Spleen (tissue), 11 donors: ENCODE results near the gene PHACTR1. TPM values are rescaled to one million over a fixed set of nuclear protein-coding genes. Genes with fewer than 3 reads are reported as not detected.

Experiments used
- DNase-seq: peaks from one replicate; pipeline ENCODE4 v3.0.0-alpha.2; 2020
- H3K27ac ChIP-seq, 8 donors: fragments of 200-600 bp; sonication (generic) in 7 of 8; 1 replicate in 4 of 8; 2 replicates in 4 of 8; pipeline versions ENCODE4 v1.5.0 to v1.8.0; 2016 to 2021; ENCODE audit warnings: inconsistent platforms in 4 of 8, mild to moderate bottlenecking in 4 of 8, moderate library complexity in 1 of 8
- H3K27me3 ChIP-seq, 7 donors: fragments of 200-600 bp; sonication (generic) in 6 of 7; replicated peaks in 1 of 7; 1 replicate in 4 of 7; 2 replicates in 3 of 7; pipeline versions ENCODE4 v1.5.0 to v1.8.0; 2016 to 2021; ENCODE audit warnings: inconsistent platforms in 3 of 7, mild to moderate bottlenecking in 1 of 7
- H3K36me3 ChIP-seq, 6 donors: fragments of 200-600 bp; sonication (generic) in 5 of 6; 1 replicate in 4 of 6; 2 replicates in 2 of 6; pipeline versions ENCODE4 v1.5.0 to v1.8.0; 2016 to 2021; ENCODE audit warnings: inconsistent platforms in 2 of 6
- H3K4me1 ChIP-seq, 6 donors: fragments of 200-600 bp; sonication (generic) in 5 of 6; 1 replicate in 3 of 6; 2 replicates in 3 of 6; pipeline versions ENCODE4 v1.5.0 to v1.8.0; 2016 to 2021; ENCODE audit warnings: inconsistent platforms in 3 of 6
- H3K4me3 ChIP-seq, 8 donors: fragments of 200-600 bp; sonication (generic) in 7 of 8; 1 replicate in 4 of 8; 2 replicates in 4 of 8; pipeline versions ENCODE4 v1.5.0 to v1.8.0; 2016 to 2021; ENCODE audit warnings: inconsistent platforms in 4 of 8, mild to moderate bottlenecking in 4 of 8, moderate library complexity in 2 of 8
- H3K9me3 ChIP-seq, 8 donors: fragments of 200-600 bp; sonication (generic) in 7 of 8; 1 replicate in 4 of 8; 2 replicates in 4 of 8; pipeline versions ENCODE4 v1.5.0 to v1.8.0; 2016 to 2021; ENCODE audit warnings: inconsistent platforms in 4 of 8
- POLR2A ChIP-seq, 3 donors: fragments of 450-650 bp; IDR thresholded peaks; one replicate each; pipeline ENCODE4 v1.5.1; 2017; ENCODE audit warnings: antibody characterized with exemption in 3 of 3, mild to moderate bottlenecking in 1 of 3
- POLR2AphosphoS5 ChIP-seq, 3 donors: sonication (generic); formaldehyde crosslinking; IDR thresholded peaks; one replicate each; pipeline ENCODE4 v1.5.1; 2017; ENCODE audit warnings: antibody characterized with exemption in 3 of 3
- WGBS, 5 donors: extraction: QIAGEN DNeasy Blood & Tissue Kit in 3 of 5; methylation state at CpG; one replicate each; pipeline versions ENCODE4 v1.1.5 to v1.1.7; 2013 to 2018; 5-methylcytosine and 5-hydroxymethylcytosine counted together
- intact Hi-C: fragments of 100-400 bp; cut with DNase I; formaldehyde crosslinking; loops from one replicate; pipeline ENCODE4 v1.15.0; 2023; ENCODE audit warnings: low total_unique reads
- polyA plus RNA-seq, 3 donors: library from polyadenylated mRNA; stranded (reverse); fragments of 200-250 nt; gene quantifications; one replicate each; pipeline ENCODE4 v1.2.1, GENCODE V29; 2013
- total RNA-seq, 7 donors: library from RNA; depleted of rRNA in 3 of 7; stranded (reverse); fragments of >200 nt in 3 of 7; fragmentation: NEBNext Ultra II Directional in 4 of 7; extraction: Animal tissue kit (Norgen Biotek cat#: 25700) in 4 of 7; gene quantifications; one replicate each; pipeline versions ENCODE4 v1.1.0 to v1.2.1, GENCODE V29; 2016 to 2021
- TF ChIP-seq, protein P1 (sequence below), 11 experiments: fragments of 200-600 bp in 7 of 11; fragments of 450-650 bp in 4 of 11; sonication (generic) in 4 of 11; IDR thresholded peaks in 8 of 11; conservative IDR thresholded peaks in 3 of 11; 1 replicate in 7 of 11; 2 replicates in 4 of 11; pipeline versions ENCODE4 v1.4.0 to v1.8.0; 2016 to 2021; ENCODE audit warnings: antibody characterized with exemption in 11 of 11, inconsistent platforms in 4 of 11, mild to moderate bottlenecking in 1 of 11
- donor health status: healthy with polysubstance abuse.
- donor health status: DM: no; HTN: no; CAD: no; lungs with moderate emphysema.
- donor health status: DM: no; HTN: no; CAD: no.
- donor health status: Bipolar disorder and iron deficiency.
- donor health status: healthy.
- donor health status: DM: no; HTN: no; CAD: no.
- donor health status: DM: yes; HTN: yes; CAD: no.

PHACTR1 gene
- total and polyA plus RNA-seq, 10 donors, result 8.5 to 45.3 (median 30.8) TPM

GRCh38 chr6:12779772-12780171 lies 63.2 kb downstream of the PHACTR1 start:
- H3K27ac ChIP-seq, result no peak overlapping the region
- DNase-seq, result no peak

GRCh38 chr6:12782136-12782535 lies 65.6 kb downstream of the PHACTR1 start:
- intact Hi-C loops, result no loop called here
- 88 to 96% (median 91%) methylated on average over 5 of the region's 5 CpGs for WGBS, 5 donors
- no peaks in the 10 kb centered on the region for H3K4me1 ChIP-seq
- no peak for DNase-seq
- peaks cover 0 to 5% (median 0%) of the 10 kb centered on the region in 7 donors for H3K27me3 ChIP-seq
- no peak overlapping the region for H3K4me3 ChIP-seq
- H3K9me3 ChIP-seq, result no peaks in the 10 kb centered on the region
- H3K36me3 ChIP-seq, result no peaks in the 10 kb centered on the region
- no peak overlapping the region for H3K27ac ChIP-seq
- TF ChIP-seq POLR2A (IDR thresholded peaks at IDR 0.05), result no peak
- TF ChIP-seq, protein P1, sequence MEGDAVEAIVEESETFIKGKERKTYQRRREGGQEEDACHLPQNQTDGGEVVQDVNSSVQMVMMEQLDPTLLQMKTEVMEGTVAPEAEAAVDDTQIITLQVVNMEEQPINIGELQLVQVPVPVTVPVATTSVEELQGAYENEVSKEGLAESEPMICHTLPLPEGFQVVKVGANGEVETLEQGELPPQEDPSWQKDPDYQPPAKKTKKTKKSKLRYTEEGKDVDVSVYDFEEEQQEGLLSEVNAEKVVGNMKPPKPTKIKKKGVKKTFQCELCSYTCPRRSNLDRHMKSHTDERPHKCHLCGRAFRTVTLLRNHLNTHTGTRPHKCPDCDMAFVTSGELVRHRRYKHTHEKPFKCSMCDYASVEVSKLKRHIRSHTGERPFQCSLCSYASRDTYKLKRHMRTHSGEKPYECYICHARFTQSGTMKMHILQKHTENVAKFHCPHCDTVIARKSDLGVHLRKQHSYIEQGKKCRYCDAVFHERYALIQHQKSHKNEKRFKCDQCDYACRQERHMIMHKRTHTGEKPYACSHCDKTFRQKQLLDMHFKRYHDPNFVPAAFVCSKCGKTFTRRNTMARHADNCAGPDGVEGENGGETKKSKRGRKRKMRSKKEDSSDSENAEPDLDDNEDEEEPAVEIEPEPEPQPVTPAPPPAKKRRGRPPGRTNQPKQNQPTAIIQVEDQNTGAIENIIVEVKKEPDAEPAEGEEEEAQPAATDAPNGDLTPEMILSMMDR (IDR thresholded peaks at IDR 0.05 in 8 of 11, conservative IDR thresholded peaks at IDR 0.05 in 3 of 11), result no peak
- no peak for TF ChIP-seq POLR2AphosphoS5 (IDR thresholded peaks at IDR 0.05)

More at GRCh38 chr6:12779772-12780171, 63.2 kb downstream of the PHACTR1 start:
- Histone ChIP-seq H3K36me3 (no peaks in the 10 kb centered on the region), H3K4me1 (no peaks in the 10 kb centered on the region), H3K27me3 (peaks cover 0 to 5% (median 0%) of the 10 kb centered on the region in 7 donors), H3K4me3 (no peak overlapping the region), H3K9me3 (no peaks in the 10 kb centered on the region)
- intact Hi-C loops, result no loop called here
- WGBS, 5 donors, result 82 to 91% (median 87%) methylated on average over 2 of the region's 2 CpGs
- TF ChIP-seq POLR2AphosphoS5 (IDR thresholded peaks at IDR 0.05), result no peak
- TF ChIP-seq, protein P1 (IDR thresholded peaks at IDR 0.05 in 8 of 11, conservative IDR thresholded peaks at IDR 0.05 in 3 of 11), result no peak
- TF ChIP-seq POLR2A (IDR thresholded peaks at IDR 0.05), result no peak

DNA sequence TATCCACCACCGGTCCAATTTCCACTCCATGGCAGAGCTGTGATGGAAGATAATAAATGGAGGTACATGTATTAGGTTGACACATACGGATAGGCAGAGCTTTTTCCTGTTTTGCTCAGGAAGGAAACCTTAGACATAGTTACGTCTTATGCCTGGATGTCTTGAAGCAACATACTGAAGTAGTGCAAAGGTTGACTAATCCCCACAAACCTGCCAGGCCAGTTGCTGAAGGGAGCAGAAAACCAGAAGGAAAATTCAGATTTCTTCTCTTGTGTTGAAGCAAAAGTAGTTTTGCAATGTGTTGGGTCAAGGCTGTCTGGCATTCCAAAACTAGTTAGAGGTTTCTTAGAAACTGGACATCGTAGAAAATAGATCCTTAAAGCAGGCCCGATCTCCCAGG lies 68.7 kb downstream of the PHACTR1 start:
- Histone ChIP-seq H3K9me3 (no peaks in the 10 kb centered on the region), H3K4me3 (no peak overlapping the region), H3K27me3 (peaks cover 0 to 4% (median 0%) of the 10 kb centered on the region in 7 donors), H3K4me1 (no peaks in the 10 kb centered on the region), H3K27ac (no peak overlapping the region), H3K36me3 (no peaks in the 10 kb centered on the region)
- DNase-seq, result no peak
- whole genome bisulfite sequencing, 5 donors, result 78 to 90% (median 82%) methylated on average over 5 of the region's 5 CpGs
- intact Hi-C loops, result no loop called here
- TF ChIP-seq, protein P1 (IDR thresholded peaks at IDR 0.05 in 8 of 11, conservative IDR thresholded peaks at IDR 0.05 in 3 of 11), result no peak
- TF ChIP-seq POLR2AphosphoS5 (IDR thresholded peaks at IDR 0.05) (no peak), POLR2A (IDR thresholded peaks at IDR 0.05) (no peak)

GRCh38 chr6:12785921-12786320 lies 69.4 kb downstream of the PHACTR1 start:
- DNase-seq, result no peak
- Histone ChIP-seq H3K4me3 (no peak overlapping the region), H3K9me3 (no peaks in the 10 kb centered on the region), H3K36me3 (no peaks in the 10 kb centered on the region), H3K27ac (no peak overlapping the region), H3K4me1 (no peaks in the 10 kb centered on the region), H3K27me3 (no peaks in the 10 kb centered on the region)
- intact Hi-C loops, result no loop called here
- TF ChIP-seq, protein P1 (IDR thresholded peaks at IDR 0.05 in 8 of 11, conservative IDR thresholded peaks at IDR 0.05 in 3 of 11), result no peak
- TF ChIP-seq POLR2AphosphoS5 (IDR thresholded peaks at IDR 0.05), result no peak
- no peak for TF ChIP-seq POLR2A (IDR thresholded peaks at IDR 0.05)
- WGBS, 5 donors, result 83 to 91% (median 89%) methylated on average over 4 of the region's 4 CpGs
